CD4-positive, alpha-beta T cell treated with Interleukin-15 for 4 hours (primary cell): Measurements from ENCODE around the gene CMTR1.

Experiments used
- DNase-seq: peaks from one replicate; pipeline ENCODE4 v3.0.0-alpha.2; 2020; ENCODE audit warnings: low spot score

Gene CMTR1

DNA sequence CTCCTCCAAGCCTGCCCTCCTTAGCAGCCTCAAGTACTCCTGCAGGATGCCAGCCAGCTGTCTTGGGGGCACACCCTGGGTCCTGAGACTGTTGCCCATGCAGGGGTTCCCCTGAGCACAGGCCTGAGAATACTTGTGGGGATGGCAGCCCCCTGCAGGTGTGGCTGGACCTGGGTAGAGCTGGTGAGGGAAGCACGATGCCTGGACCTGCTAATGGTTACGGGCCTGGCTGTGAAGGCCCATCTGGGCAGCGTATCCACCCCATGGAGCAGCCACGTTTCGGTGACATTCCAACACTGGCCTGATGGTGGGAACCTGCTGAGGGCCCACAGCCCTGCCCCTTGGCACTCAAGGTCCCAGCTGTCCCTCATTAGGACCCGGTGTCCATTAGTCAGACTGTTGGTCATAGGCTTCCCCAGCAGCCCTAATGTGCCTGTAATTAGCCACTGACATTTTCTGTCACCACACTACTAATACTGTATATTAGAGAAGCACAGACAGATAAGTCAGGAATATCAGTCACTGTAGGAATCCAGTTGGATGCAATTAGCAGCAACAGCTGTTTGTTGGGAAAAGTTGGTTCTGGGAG lies 46.3 kb downstream of the CMTR1 start:
- DNase-seq: no peak

DNA sequence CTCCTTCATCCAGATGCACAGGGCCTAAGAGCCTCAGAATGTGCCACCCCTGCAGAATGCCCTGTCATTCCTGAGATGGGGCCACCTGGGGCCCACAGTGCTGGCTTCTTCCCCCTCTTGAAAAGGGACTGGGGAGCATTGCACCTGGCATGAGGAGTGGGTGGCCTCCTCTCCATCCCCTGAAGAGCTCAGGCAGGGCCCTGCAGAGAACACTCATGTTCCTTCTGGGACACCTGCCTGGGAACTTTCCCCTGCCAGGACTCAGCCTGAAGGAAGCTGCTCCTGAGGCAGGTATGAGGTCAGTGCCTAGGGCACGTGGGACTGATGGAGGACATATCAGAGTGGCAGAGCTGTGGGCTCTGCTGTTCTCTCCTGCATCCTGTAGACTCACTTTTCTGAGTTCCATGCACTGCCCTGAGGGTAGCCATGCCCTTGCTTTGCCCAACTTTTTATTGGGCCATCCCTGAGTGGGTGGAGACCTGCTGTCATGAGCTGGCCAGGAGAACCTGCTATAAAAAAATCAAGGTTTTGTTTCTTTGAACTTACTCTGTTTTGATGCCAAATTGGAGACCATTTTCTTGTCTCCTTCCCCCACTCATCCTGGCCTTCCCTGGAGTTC lies 47.2 kb downstream of the CMTR1 start:
- no peak for DNase-seq

DNA sequence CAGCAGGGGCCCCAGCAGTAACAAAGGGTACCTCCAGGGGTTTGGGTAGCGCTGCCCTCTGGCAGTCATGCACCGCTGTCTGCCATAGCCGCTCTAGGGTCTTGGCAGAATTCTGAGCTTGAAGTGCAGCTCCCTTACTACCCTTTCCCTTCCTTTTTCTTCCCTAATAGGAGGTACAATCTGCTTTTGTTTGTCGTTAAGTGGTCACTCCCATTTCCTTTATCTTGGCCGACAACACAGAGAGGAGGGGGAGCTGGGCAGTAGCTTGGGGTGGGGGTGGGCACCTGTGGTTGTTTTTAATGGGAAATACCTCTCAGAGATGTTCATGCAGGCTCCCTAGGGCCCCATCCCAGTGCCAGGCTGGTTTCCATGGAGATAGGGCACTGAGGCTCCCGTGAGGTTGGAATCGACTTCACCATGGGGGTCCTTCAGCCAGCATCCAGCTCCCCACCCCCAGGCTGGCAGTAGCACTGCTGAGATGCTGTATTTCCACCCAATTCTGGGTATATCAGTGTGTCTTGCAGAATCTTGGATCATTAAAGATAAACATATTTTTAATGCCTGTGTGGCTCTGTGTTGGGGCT lies 48.0 kb downstream of the CMTR1 start:
- no peak for DNase-seq

DNA sequence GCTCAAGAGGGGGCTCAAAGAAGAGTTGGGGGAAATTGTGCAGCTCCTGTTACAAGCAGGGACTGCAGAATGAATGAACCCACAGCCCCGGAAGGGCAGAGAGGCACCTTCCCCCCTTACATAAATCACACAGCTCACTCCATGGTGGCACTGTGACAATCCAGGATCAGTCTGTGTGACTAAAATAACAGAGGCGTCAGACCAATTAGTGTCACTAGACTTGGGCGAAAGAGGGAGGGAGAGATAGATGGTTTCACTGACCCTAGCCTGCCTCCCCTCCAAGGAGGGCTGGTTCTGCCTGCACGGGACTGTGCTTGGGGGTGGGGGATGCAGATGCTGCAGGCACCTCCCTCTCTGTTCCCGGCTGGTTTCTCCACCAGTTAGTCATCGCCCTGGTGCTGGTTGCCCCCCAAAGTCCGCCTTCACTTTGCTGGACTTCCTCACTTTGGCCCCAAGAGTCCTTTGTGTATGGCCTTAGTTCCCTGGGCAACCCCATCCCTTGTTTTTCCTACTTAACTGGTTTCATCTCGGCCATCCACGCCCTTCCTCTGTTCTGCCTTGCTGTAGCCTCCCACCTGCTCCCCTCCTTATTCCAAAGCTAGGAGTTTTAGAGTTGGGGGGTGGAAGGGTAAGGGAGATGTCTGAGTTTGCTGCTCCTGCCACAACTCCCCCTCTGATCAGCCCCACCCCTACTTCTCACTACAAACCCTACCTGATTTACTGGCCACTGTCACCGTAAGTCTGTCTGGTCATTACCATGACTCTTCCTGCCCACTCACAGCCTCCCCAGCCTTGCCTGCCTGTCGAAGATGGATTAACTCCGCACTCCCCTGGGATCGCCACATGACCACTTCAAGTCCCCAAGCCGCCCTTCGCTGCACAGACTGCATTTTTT lies 48.9 kb downstream of the CMTR1 start:
- no peak for DNase-seq

DNA sequence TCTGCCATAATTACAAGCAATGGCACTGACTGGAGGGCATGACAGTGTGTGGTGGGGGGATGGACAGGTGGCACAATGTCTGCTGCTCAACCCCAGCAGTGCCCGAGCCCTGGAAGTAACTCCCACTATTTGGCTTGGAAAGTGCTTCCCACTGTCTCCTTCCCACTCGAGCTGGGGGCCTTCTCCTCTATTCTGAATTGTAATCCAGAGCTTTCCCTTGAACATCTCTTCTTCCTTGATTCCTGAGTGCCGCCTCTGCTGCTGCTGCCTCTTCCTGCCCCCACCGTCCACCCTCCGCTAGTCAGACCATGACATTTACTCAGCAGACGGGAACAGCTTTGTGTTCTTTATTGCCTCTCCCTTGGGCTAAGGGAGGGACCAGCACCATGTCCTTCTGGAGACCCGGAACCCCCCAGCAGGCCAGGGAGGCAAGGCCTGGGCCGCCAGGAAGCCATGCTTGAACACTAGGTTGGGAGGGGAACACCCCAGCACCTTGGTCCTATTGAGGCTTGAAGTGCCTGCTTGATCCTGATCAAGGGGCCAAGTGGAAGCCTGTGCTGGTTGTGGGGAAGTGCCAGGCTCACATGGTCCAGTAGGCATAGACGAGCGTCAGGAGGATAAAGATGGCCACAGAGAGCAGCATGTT lies 49.7 kb downstream of the CMTR1 start:
- DNase-seq: no peak

DNA sequence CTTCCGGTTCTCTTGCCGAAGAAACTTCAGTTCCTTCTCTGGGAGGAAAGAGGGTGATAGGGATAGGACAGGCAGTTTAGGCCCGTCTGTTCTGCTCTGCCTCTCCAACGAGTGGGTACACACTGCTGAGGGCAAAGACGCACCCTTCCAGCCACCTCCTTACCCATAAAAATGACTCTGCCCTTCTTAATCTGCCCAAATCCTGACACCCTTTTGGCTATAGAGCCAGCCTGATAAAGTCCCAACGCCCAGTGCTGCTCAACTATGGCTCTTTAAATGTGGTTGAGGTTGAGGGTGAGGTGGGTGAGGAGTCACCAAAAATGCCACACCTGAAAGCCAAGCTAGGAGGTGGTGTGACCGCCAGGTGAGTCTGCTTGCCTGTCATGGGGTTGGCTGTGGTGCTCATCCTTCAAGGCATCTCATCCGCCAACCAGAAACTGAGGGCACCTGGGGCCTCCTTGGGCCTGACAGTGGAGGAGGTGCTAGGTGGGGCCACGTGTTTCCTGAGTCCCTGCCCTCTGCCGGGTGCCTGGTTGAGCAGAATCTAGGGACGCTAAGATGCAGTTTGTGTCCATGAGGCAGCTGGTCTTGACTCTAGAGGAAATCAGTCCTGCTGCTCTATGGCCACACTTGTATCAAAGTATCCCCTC lies 50.4 kb downstream of the CMTR1 start:
- DNase-seq: no peak

DNA sequence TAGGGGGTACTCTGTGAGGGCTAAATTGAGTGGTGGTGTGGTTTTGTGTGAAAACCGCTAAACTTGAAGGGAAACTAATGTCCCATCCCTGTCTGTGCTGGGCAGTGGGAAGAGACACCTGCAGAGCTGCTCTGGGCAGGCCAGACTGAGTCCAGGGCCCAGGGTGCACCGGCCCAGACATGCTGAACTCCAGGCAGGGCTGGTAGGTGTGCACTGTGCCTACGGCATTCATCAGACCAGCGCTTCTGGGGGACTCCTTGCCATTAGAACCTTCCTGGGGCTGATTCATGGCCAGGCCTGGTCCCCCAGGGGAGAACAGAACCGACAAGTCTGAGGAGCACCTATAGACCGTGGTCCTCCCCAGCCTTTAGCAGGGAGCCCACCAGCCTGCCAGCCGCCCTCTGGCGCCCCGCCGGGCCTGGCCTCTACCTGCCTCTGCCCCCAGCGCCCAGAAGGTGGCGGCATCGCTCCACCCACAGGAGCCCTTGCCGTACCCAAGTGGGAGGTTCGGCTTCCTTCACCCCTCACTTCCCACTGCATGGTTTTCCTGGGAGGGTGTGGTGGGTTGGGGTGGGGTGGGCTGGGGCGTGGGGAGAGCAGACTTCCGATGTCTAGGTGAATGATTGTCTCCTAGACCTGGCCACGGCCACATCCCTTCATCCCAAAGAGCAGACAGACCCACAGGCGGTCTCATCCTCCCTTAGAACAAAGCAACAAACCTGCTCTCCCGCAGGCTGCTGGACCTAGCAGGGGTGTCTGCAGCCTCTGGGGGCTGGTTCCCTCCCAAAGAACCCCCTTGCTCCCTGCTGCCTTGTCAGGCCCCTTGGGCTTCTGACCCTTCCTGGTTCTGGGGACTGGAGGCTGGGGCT lies 51.1 kb downstream of the CMTR1 start:
- DNase-seq: peak; percentile 75

DNA sequence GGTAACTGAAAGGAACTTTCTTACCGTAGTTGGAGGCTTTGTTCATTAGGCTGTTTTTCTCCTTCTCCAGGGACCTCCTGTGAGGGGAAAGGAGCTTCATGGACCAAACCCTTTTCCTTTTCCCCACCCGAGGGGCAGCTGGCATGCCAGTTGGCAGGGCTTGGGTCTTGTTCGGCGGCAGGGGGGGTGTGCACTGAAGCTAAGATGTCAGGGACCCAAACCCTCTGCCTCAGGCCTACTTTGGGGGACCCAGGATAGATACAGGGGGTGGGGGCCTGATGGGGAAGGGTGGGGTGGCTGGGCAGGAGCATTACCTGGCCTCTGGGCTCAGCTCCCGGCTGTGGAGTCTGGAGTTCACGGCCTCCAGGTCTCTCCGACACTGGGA lies 51.8 kb downstream of the CMTR1 start:
- DNase-seq: no peak

DNA sequence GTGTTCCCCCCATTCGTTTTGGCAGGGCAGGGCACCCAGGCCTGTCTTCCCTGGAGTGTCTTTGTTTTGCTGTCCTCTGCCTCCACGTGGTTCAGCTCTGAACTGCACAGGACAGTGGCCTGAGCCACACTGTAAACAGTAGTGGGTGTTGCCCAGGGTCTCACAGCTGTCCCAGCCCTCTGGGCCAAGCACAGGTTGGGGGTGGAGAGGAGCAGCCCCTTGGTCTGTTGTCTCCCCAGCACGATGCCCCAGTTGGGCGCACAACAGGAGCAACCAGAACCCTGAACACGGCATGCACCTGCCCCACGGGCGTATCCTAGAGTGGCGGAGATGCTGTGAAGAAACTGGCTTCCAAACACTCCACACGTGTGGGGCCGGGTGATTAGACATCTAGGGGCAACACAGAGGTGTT lies 52.3 kb downstream of the CMTR1 start:
- DNase-seq: no peak

DNA sequence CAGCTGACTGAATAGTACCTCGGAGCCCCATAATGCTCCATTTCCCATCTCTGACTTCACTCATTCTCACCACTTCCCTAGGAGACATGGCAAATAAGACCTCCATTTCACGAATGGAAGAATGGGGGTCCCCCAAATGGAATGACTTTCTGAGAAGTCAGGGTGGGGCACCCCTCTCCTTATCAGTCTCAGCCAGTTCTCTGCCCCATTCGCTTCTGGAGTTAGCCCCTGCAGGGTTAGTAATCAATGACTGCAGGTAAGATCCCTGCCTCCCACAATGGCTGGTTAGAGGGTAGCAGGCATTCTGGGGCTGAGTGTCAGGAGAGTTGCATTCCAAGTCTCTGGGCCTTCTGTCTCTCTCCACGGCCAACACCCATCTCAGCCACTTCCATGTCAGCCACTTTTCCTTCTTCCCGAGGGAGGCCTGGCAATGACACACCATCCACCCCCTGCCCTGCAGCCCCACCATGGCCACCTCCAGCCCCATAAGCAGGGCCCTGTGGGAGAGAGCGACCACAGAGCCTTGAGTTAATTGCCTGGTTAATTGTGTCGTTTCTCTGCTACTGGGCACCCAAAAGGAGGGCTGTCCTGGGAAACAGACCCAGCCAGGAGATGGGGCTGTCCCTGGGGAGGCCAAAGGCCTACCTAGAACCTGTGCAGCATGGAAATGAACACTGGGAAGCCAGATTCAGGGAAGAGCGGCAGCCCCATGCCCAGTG lies 53.3 kb downstream of the CMTR1 start:
- no peak for DNase-seq

DNA sequence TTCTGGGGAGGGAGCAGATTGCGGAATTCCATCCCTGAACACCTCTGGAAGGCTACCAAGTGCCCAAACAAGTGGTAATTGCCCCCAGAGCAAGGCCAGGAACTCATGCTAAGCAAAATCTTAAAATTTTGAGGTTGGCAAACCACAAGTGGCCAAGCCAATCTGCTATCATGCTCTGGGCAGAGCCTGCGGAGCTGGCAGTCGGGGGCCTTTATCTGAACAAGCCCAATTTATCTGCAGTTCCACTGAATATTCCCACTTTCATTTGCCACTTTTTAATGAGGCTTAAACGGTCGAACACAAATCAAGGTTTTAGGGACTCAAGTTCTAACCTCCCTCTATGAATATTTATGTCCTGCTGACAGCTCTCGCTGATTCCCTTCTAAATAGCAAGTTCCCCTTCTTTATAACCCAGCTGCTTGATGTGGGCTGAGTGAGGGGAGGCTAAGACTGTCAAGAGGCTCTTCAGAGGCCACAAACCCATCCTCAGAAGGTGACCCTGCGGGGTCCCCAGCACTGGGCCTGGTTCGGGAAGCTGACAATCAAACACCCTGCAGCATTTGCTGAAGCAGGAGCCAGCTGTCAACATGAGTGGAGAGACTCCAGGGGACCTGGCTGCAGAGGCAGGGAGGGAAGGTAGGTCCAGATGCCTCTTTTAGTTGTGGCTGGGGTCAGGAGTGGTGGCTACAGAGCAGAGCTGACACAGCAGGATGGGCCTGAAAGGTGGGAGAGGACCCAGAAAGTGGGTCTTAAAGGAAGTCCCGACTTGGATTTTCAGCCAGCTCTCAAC lies 54.8 kb downstream of the CMTR1 start:
- DNase-seq: no peak

DNA sequence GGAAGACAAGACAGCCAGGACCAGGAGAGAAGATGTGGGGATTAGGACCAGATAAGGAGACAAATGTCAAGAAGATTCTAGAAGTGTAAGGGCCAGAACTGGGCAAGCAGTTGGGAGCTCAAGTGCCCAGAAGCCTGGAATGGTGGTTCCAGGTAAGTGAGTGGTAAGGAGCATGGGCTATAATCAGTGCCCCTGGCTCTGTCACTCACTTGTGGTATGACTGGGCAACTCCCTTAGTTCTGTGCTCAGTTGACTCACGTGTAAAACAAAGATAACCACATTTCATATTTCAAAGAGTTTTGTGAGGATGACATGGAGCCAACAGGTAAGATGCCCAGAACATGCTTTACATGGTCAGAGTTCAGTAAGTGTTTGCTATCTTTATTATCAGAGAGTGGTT lies 55.5 kb downstream of the CMTR1 start:
- peak; percentile 47 for DNase-seq

DNA sequence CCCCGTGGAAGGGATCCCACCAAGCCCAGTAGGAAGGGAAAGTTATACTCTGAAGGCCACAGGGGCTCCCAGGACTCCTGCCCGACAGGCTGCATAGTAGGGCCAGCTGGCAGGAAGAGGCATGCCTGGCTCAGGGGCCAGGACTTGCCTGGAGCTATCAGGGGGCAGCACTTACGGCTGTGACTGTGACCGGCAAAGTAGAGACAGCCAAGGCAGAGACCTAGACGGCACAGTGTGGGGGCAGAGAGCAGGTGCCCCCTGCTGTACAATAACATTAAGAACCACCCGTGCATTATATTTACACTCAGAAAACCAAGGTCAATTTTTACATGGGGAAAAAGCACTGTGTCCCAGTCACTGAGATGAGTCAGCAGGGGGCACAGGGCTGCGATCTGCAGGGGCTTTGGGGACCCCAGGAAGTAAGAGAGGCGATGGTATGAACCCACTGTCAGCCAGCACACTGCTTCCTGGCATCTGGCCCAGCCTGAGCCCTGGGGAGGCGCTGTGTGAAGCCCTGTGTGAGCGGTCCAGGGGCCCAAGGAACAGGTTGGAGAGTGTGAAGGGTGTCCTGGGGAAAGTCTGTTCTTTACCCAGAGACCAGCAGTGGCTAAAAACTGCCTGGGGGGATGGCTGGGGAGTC lies 56.8 kb downstream of the CMTR1 start:
- peak; percentile 38 for DNase-seq

DNA sequence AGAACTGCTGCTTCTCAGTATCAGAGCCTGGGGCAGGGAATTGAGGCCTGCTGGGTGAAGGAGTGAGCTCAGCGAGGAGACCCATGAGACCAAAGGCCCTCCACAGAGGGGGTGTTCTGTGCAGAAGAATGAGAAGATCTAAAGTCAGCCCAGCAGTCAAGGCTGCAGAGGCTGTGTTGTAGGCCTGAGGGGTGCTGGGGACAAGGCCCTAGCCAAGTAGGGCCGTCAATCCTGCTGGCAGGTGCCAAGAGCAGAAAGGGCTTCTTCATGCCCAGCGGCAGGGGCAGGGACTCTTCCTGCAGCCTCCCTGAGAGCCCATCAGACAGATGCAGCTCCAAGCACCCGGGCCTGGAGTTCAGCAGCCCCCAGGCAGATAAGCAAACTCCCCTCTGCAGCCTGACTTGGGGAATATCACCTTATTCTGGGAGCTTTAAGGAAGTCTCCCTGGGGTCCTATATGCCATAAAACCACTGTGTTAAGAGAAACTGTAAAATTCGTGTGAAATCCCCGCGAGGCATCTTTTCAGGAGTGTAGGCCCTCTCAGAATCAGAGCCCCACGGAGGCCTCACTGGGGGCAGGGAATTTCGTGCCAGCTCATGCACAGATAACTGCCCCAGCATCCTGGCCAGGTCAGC lies 57.6 kb downstream of the CMTR1 start:
- peak; percentile 41 for DNase-seq

DNA sequence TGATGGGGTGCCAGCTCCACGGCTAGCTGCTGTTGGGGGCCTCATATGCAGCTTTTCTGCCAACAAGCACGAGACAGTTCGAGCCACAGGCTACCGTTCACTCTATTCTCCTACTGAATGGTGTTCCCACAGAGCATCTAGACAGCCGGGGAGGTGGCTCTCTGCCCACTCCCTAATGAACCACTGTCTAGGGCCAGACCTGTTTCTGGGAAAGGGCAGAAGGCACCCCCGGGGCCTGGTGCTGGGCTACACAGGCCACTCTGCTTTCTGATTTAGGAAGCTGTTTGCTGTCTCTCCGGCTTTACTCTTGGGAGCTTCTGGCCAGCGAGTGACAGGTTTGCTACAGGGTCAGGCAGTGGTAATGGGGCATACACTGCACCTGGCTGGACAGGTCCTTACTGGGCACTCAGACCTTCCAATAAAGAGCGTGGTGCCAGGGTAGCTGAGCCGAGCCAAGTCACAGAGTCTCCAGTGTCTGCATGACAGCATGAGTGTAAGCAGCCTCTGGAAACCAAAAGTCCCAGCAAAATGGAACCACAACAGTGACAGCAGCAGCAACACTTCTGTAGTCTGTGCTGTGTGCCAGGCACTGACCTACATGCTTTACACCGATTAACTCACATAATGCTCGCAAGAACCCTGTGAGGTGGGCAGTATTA lies 58.3 kb downstream of the CMTR1 start:
- DNase-seq: no peak

DNA sequence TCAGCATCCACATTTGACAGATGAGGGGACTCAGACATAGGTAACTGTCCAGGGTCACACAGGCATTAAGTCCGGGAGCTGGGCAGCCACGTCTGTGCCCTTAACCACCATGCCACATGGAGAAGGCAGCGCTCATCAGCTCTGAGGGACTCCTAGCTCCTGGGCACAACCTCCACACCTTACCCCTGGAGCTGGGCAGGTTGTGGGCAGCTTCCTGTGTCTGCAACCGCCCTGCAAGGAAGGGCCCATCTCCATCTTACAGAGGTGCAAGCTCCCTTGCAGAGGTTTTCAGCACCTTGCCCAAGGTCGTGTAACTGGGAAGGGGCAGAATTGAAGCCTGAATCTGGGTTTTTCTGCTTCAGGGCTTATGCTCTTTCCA lies 58.8 kb downstream of the CMTR1 start:
- DNase-seq: no peak

DNA sequence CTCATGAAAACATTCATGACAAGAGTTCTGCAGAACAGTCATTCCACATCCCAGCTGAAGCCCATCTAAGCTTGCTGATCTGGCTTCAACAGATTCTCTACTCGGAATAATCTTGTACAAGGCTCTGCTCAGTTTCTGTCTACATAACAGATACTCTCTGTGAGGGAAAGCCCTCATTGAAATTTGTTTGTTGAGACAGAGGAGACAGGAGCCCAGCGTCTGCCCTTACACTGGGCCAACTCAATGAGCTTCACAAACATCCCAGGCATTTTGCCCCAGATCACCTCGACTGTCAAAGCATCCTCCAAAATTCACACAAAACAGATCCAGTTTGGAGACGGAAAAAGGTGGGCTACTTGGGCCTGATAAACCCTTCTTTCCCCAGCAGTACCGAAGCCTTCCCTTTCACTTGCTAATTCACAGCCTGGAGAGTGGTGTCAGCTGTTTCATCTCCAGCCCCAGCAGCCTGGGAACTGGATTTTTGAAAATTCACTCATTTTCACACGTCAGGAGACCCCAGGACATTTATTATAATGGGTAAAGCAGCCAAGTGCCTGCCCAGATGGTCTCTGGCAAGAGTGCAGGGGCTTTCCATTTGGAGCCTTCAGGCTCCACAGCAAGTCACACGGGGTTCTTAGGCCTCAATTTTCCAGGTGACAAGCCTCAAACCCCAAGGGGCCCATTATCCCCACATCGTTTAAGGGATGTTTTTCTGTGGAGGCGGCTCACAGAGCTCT lies 59.4 kb downstream of the CMTR1 start:
- no peak for DNase-seq
